Prostate gland (tissue), 2 donors: ENCODE data around the gene APBA1.

Source experiments
- POLR2A ChIP-seq: fragments of 450-650 bp; IDR thresholded peaks from one replicate; pipeline ENCODE4 v1.6.1; 2016; ENCODE audit warnings: antibody characterized with exemption, mild to moderate bottlenecking
- POLR2AphosphoS5 ChIP-seq: sonication (generic); formaldehyde crosslinking; IDR thresholded peaks from one replicate; pipeline ENCODE4 v1.6.1; 2017; ENCODE audit warnings: antibody characterized with exemption
- TF ChIP-seq, protein P1 (sequence below), 4 experiments: fragments of 200-600 bp in 2 of 4; fragments of 450-650 bp in 2 of 4; sonication (generic) in 2 of 4; IDR thresholded peaks; 1 replicate in 3 of 4; 2 replicates in 1 of 4; pipeline ENCODE4 v1.5.1; 2016 to 2019; ENCODE audit warnings: antibody characterized with exemption in 4 of 4, mild to moderate bottlenecking in 2 of 4, moderate library complexity in 2 of 4

DNA sequence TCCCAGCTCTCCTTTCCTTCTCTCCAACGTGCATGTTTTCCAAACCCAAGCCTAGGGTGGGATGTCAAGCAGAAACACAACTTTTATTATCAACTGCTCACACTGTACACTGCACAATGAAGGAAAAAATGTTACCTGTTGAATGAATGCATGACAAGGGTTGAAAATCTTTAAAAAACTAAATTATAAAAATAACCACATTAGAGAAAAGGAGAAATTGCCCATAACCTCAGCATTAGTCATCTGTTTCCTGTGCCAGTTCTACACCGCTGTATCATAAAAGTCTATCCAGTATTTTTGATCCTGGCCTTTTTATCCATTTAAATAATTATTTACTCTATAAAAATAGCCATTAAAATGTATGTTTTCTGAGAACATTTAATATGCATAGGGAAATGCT, 101.1 kb downstream of the APBA1 start:
- TF ChIP-seq, protein P1, sequence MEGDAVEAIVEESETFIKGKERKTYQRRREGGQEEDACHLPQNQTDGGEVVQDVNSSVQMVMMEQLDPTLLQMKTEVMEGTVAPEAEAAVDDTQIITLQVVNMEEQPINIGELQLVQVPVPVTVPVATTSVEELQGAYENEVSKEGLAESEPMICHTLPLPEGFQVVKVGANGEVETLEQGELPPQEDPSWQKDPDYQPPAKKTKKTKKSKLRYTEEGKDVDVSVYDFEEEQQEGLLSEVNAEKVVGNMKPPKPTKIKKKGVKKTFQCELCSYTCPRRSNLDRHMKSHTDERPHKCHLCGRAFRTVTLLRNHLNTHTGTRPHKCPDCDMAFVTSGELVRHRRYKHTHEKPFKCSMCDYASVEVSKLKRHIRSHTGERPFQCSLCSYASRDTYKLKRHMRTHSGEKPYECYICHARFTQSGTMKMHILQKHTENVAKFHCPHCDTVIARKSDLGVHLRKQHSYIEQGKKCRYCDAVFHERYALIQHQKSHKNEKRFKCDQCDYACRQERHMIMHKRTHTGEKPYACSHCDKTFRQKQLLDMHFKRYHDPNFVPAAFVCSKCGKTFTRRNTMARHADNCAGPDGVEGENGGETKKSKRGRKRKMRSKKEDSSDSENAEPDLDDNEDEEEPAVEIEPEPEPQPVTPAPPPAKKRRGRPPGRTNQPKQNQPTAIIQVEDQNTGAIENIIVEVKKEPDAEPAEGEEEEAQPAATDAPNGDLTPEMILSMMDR (IDR thresholded peaks at IDR 0.05) = no peak
- no peak for TF ChIP-seq POLR2AphosphoS5
- no peak for TF ChIP-seq POLR2A
